Endothelial cell of umbilical vein (primary cell): ENCODE data around the gene GPR158. TPM values are rescaled to one million over a fixed set of nuclear protein-coding genes. Genes with fewer than 3 reads are reported as not detected.

ENCODE experiments used
- BruUV-seq: library from RNA; stranded (reverse); fragments of 400-500 nt; replicated peaks from 2 replicates; lab custom pipeline; 2021; lab: Mats Ljungman, UMichigan
- CTCF ChIA-PET: fragments of 300-600, 350-600 bp; sonication (Branson Sonifier 250); formaldehyde crosslinking; loops from one replicate; lab custom pipeline; 2021; ENCODE audit warnings: antibody characterized with exemption, inconsistent platforms; lab: Charles Lee
- POLR2A ChIA-PET: fragments of 300-600, 350-600 bp; sonication (Branson Sonifier 250); formaldehyde crosslinking; loops from one replicate; lab custom pipeline; 2021; ENCODE audit warnings: antibody characterized with exemption, inconsistent platforms; lab: Charles Lee
- DNase-seq: peaks from one replicate; pipeline ENCODE4 v3.0.0-alpha.2; 2011; ENCODE audit warnings: low read depth, low spot score
- FAIRE-seq: peaks from 2 replicates; lab custom pipeline; 2011; peaks lifted over from hg19 to GRCh38; lab: Jason Lieb, UNC
- H2AFZ ChIP-seq: 2 replicates; pipeline ENCODE4 v1.6.0; 2012; ENCODE audit warnings: low read depth, low read length, control low read depth, inconsistent platforms
- H3K27ac ChIP-seq: 2 replicates; pipeline ENCODE4 v1.5.1; 2011; ENCODE audit warnings: low read depth, mild to moderate bottlenecking, control low read depth, low read length, moderate library complexity; ENCODE audit not compliant: insufficient read depth
- H3K27me3 ChIP-seq, 2 experiments: 2 replicates each; pipeline versions ENCODE4 v1.6.0 to v1.6.1; 2011; ENCODE audit warnings: low read length in 2 of 2, mixed read lengths in 1 of 2; ENCODE audit not compliant: control insufficient read depth in 2 of 2, insufficient read depth in 2 of 2
- H3K36me3 ChIP-seq, 2 experiments: 2 replicates in 1 of 2; 3 replicates in 1 of 2; pipeline ENCODE4 v1.5.1; 2011; ENCODE audit warnings: low read length in 2 of 2, mild to moderate bottlenecking in 1 of 2, moderate library complexity in 1 of 2; ENCODE audit not compliant: control insufficient read depth in 2 of 2, insufficient read depth in 2 of 2; ENCODE audit errors: extremely low read depth in 1 of 2
- H3K4me1 ChIP-seq: 3 replicates; pipeline ENCODE4 v1.5.1; 2011; ENCODE audit warnings: mild to moderate bottlenecking, low read length; ENCODE audit not compliant: control insufficient read depth, insufficient read depth; ENCODE audit errors: extremely low read depth
- H3K4me2 ChIP-seq: 2 replicates; pipeline ENCODE4 v1.6.1; 2011; ENCODE audit warnings: low read length, control low read depth, mixed read lengths; ENCODE audit not compliant: insufficient read depth
- H3K4me3 ChIP-seq, 3 experiments: fragments of 200-600 bp in 1 of 3; sonication (generic), shearing (Covaris generic) in 1 of 3; replicated peaks in 1 of 3; 2 replicates each; pipeline ENCODE4 v1.5.1; 2011 to 2016; ENCODE audit warnings: control low read depth in 3 of 3, low read length in 3 of 3, mild to moderate bottlenecking in 2 of 3, inconsistent platforms in 1 of 3, low read depth in 1 of 3, moderate library complexity in 1 of 3; ENCODE audit not compliant: insufficient read depth in 1 of 3
- H3K79me2 ChIP-seq: 2 replicates; pipeline ENCODE4 v1.6.0; 2012; ENCODE audit warnings: low read length, inconsistent platforms; ENCODE audit not compliant: control insufficient read depth, insufficient read depth
- H3K9ac ChIP-seq: replicated peaks from 2 replicates; pipeline ENCODE3; 2011; ENCODE audit warnings: low read length, control low read depth; ENCODE audit not compliant: insufficient read depth; ENCODE audit errors: extremely low read depth
- H3K9me1 ChIP-seq: replicated peaks from 3 replicates; pipeline ENCODE4 v1.6.0; 2011; ENCODE audit warnings: mild to moderate bottlenecking, low read length; ENCODE audit not compliant: control insufficient read depth, insufficient read depth; ENCODE audit errors: extremely low read depth
- H3K9me3 ChIP-seq: replicated peaks from 2 replicates; pipeline ENCODE4 v1.5.1; 2012; ENCODE audit warnings: low read length, inconsistent platforms; ENCODE audit not compliant: control insufficient read depth, insufficient read depth
- H4K20me1 ChIP-seq: replicated peaks from 2 replicates; pipeline ENCODE3; 2011; ENCODE audit warnings: mild to moderate bottlenecking, low read length; ENCODE audit not compliant: control insufficient read depth, insufficient read depth; ENCODE audit errors: extremely low read depth
- EZH2 ChIP-seq: IDR thresholded peaks from 2 replicates; pipeline ENCODE4 v1.6.1; 2012; ENCODE audit warnings: borderline replicate concordance, low read depth, mild to moderate bottlenecking, moderate library complexity, low read length, inconsistent platforms; ENCODE audit not compliant: severe bottlenecking
- FOS ChIP-seq: IDR thresholded peaks from 2 replicates; pipeline ENCODE4 v1.6.1; 2011; ENCODE audit warnings: mild to moderate bottlenecking, low read length, moderate library complexity, borderline replicate concordance; ENCODE audit not compliant: insufficient read depth
- GATA2 ChIP-seq: IDR thresholded peaks from 2 replicates; pipeline ENCODE4 v1.7.0; 2011; ENCODE audit warnings: low read depth, mild to moderate bottlenecking, moderate library complexity, mixed read lengths, low read length; ENCODE audit not compliant: insufficient read length, insufficient read depth
- JUN ChIP-seq: IDR thresholded peaks from 2 replicates; pipeline ENCODE4 v1.6.1; 2011; ENCODE audit warnings: borderline replicate concordance, low read depth; ENCODE audit not compliant: insufficient read length, insufficient read depth
- MYC ChIP-seq: IDR thresholded peaks from one replicate; pipeline ENCODE4 v1.6.1; 2011; ENCODE audit warnings: mild to moderate bottlenecking, low read depth, low read length
- POLR2A ChIP-seq: IDR thresholded peaks from 2 replicates; pipeline ENCODE4 v1.6.1; 2012; ENCODE audit warnings: low read depth, mild to moderate bottlenecking, control low read depth, low read length
- POLR2AphosphoS5 ChIP-seq: IDR thresholded peaks from 2 replicates; pipeline ENCODE4 v1.6.1; 2012; ENCODE audit warnings: low read depth, mild to moderate bottlenecking, control low read depth, low read length, moderate library complexity; ENCODE audit not compliant: insufficient read depth
- dilution Hi-C: fragments of 300-500 bp; cut with MboI; formaldehyde crosslinking; loops from one replicate; pipeline ENCODE4 v1.15.0; 2019; ENCODE audit warnings: low sequenced_read_pairs; ENCODE audit not compliant: extremely low pct_ligation_motif_present
- intact Hi-C: fragments of 100-400 bp; cut with micrococcal nuclease; formaldehyde crosslinking; loops from one replicate; pipeline ENCODE4 v1.10.0; 2022
- polyA plus RNA-seq, 4 experiments: library from polyadenylated mRNA; depleted of rRNA in 3 of 4; stranded (reverse) in 3 of 4; unstranded in 1 of 4; fragments of >200 nt; gene quantifications; 2 replicates each; pipeline versions ENCODE4 v1.2.1 to v1.2.3, GENCODE V29; 2011 to 2012; ENCODE audit warnings: missing spikeins in 1 of 4
- total RNA-seq: library from RNA; stranded (reverse); gene quantifications from 2 replicates; pipeline ENCODE4 v1.2.3, GENCODE V29; 2021
- TF ChIP-seq, protein P1 (sequence below), 2 donors: IDR thresholded peaks; 1 replicate in 1 of 2; 2 replicates in 1 of 2; pipeline ENCODE4 v1.5.1; 2011; ENCODE audit warnings: low read length in 2 of 2, mild to moderate bottlenecking in 2 of 2, moderate library complexity in 2 of 2, control low read depth in 1 of 2, inconsistent platforms in 1 of 2, low read depth in 1 of 2; ENCODE audit not compliant: insufficient read depth in 1 of 2; ENCODE audit errors: extremely low read depth in 1 of 2
- TF ChIP-seq, protein P2 (sequence below): IDR thresholded peaks from 2 replicates; pipeline ENCODE4 v1.6.1; 2011; ENCODE audit not compliant: insufficient read depth, insufficient read length

The GPR158 gene
- total and polyA plus RNA-seq, 2 donors (not counting 3 experiments of a cell fraction or from before 2014, with no cell fraction given) = not detected

- Histone ChIP-seq H2AFZ (no peak overlapping the region), H3K36me3 (no peaks in the 10 kb centered on the region), H3K4me3 (no peak overlapping the region), H3K4me2 (no peak overlapping the region), H3K27me3 (no peaks in the 10 kb centered on the region), H3K27ac (no peak overlapping the region), H3K9ac (no peak overlapping the region), H3K4me1 (peaks cover 22% of the 10 kb centered on the region), H4K20me1 (no peaks in the 10 kb centered on the region), H3K9me3 (no peaks in the 10 kb centered on the region), H3K9me1 (no peaks in the 10 kb centered on the region), H3K79me2 (no peaks in the 10 kb centered on the region)
- no TSS peak for BruUV-seq
- FAIRE-seq = no peak
- DNase-seq = no peak
- CTCF ChIA-PET = no interaction called here
- dilution Hi-C loops (no loop called here), intact Hi-C loops (no loop called here)
- no peak for TF ChIP-seq POLR2AphosphoS5
- no peak for TF ChIP-seq GATA2
- TF ChIP-seq, protein P1, sequence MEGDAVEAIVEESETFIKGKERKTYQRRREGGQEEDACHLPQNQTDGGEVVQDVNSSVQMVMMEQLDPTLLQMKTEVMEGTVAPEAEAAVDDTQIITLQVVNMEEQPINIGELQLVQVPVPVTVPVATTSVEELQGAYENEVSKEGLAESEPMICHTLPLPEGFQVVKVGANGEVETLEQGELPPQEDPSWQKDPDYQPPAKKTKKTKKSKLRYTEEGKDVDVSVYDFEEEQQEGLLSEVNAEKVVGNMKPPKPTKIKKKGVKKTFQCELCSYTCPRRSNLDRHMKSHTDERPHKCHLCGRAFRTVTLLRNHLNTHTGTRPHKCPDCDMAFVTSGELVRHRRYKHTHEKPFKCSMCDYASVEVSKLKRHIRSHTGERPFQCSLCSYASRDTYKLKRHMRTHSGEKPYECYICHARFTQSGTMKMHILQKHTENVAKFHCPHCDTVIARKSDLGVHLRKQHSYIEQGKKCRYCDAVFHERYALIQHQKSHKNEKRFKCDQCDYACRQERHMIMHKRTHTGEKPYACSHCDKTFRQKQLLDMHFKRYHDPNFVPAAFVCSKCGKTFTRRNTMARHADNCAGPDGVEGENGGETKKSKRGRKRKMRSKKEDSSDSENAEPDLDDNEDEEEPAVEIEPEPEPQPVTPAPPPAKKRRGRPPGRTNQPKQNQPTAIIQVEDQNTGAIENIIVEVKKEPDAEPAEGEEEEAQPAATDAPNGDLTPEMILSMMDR (IDR thresholded peaks at IDR 0.05; ENCODE audit: extremely low read depth in 1 of 2, insufficient read depth in 1 of 2, low read depth in 1 of 2, low read length in 2 of 2) = no peak
- TF ChIP-seq, protein P2, sequence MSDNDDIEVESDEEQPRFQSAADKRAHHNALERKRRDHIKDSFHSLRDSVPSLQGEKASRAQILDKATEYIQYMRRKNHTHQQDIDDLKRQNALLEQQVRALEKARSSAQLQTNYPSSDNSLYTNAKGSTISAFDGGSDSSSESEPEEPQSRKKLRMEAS = no peak
- no peak for TF ChIP-seq MYC
- no peak for TF ChIP-seq POLR2A
- no peak for TF ChIP-seq EZH2
- TF ChIP-seq JUN = no peak
- no peak for TF ChIP-seq FOS
- POLR2A ChIA-PET = no interaction called here
Measured at GRCh38 chr10:25552283-25552919, 377.6 kb downstream of the GPR158 start.
